Osteocyte (in vitro differentiated cells): ENCODE data around the gene POT1. TPM values are rescaled to one million over a fixed set of nuclear protein-coding genes. Genes with fewer than 3 reads are reported as not detected.

Experiments used
- DNase-seq: peaks from one replicate; pipeline ENCODE4 v3.0.0; 2021; ENCODE audit warnings: mixed read lengths; ENCODE audit not compliant: unreplicated experiment; ENCODE audit errors: extremely low spot score
- H3K27ac Mint-ChIP-seq: one replicate; pipeline ENCODE4 v1.8.0; 2021; ENCODE audit warnings: mild to moderate bottlenecking, mixed read lengths; ENCODE audit not compliant: unreplicated experiment
- H3K27me3 Mint-ChIP-seq: one replicate; pipeline ENCODE4 v1.8.0; 2021; ENCODE audit warnings: mixed read lengths; ENCODE audit not compliant: unreplicated experiment
- H3K36me3 Mint-ChIP-seq: one replicate; pipeline ENCODE4 v1.8.0; 2021; ENCODE audit warnings: mixed read lengths; ENCODE audit not compliant: unreplicated experiment
- H3K4me1 Mint-ChIP-seq: one replicate; pipeline ENCODE4 v1.8.0; 2021; ENCODE audit warnings: mixed read lengths; ENCODE audit not compliant: unreplicated experiment
- H3K4me3 Mint-ChIP-seq: one replicate; pipeline ENCODE4 v1.8.0; 2021; ENCODE audit warnings: mild to moderate bottlenecking, moderate library complexity, mixed read lengths; ENCODE audit not compliant: unreplicated experiment
- H3K9me3 Mint-ChIP-seq: one replicate; pipeline ENCODE4 v1.8.0; 2021; ENCODE audit warnings: mixed read lengths; ENCODE audit not compliant: unreplicated experiment
- CTCF ChIP-seq: fragments of 200-600 bp; sonication (generic); IDR thresholded peaks from 2 replicates; pipeline ENCODE4 v1.5.0; 2021; ENCODE audit warnings: antibody characterized with exemption, mild to moderate bottlenecking, moderate library complexity
- total RNA-seq: library from RNA; stranded (reverse); gene quantifications from 2 replicates; pipeline ENCODE4 v1.2.1, GENCODE V29; 2021

Gene POT1
- total RNA-seq, 1 donor from 2014 or later, result 19.7 TPM

GRCh38 chr7:124792696-124793095 is 136.9 kb downstream of the POT1 start:
- H3K9me3 Mint-ChIP-seq, result peaks cover 14% of the 10 kb centered on the region
- no peak overlapping the region for H3K27ac Mint-ChIP-seq
- TF ChIP-seq CTCF, result no peak
- H3K36me3 Mint-ChIP-seq, result peaks cover 3% of the 10 kb centered on the region
- H3K4me3 Mint-ChIP-seq, result no peak overlapping the region
- no peaks in the 10 kb centered on the region for H3K27me3 Mint-ChIP-seq
- DNase-seq, result no peak
- H3K4me1 Mint-ChIP-seq, result no peaks in the 10 kb centered on the region

GRCh38 chr7:124792002-124792401 is 137.6 kb downstream of the POT1 start:
- H3K27me3 Mint-ChIP-seq, result no peaks in the 10 kb centered on the region
- H3K27ac Mint-ChIP-seq, result no peak overlapping the region
- no peak for TF ChIP-seq CTCF
- H3K4me3 Mint-ChIP-seq, result no peak overlapping the region
- peaks cover 14% of the 10 kb centered on the region for H3K9me3 Mint-ChIP-seq
- no peak for DNase-seq
- no peaks in the 10 kb centered on the region for H3K4me1 Mint-ChIP-seq
- peaks cover 3% of the 10 kb centered on the region for H3K36me3 Mint-ChIP-seq

- Mint-ChIP-seq H3K9me3 (peaks cover 12% of the 10 kb centered on the region), H3K4me1 (no peaks in the 10 kb centered on the region), H3K4me3 (no peak overlapping the region), H3K27me3 (no peaks in the 10 kb centered on the region), H3K36me3 (peaks cover 3% of the 10 kb centered on the region), H3K27ac (no peak overlapping the region)
- no peak for TF ChIP-seq CTCF
- DNase-seq, result no peak
Measured at GRCh38 chr7:124791426-124791825, 138.2 kb downstream of the POT1 start.

- H3K36me3 Mint-ChIP-seq, result no peaks in the 10 kb centered on the region
- H3K27ac Mint-ChIP-seq, result no peak overlapping the region
- H3K27me3 Mint-ChIP-seq, result no peaks in the 10 kb centered on the region
- H3K4me3 Mint-ChIP-seq, result no peak overlapping the region
- no peak for DNase-seq
- no peak for TF ChIP-seq CTCF
- H3K9me3 Mint-ChIP-seq, result peaks cover 5% of the 10 kb centered on the region
- H3K4me1 Mint-ChIP-seq, result no peaks in the 10 kb centered on the region
Measured at GRCh38 chr7:124790645-124791044, 139.0 kb downstream of the POT1 start.

- Mint-ChIP-seq H3K27me3 (no peaks in the 10 kb centered on the region), H3K4me1 (peaks cover 8% of the 10 kb centered on the region), H3K36me3 (no peaks in the 10 kb centered on the region), H3K27ac (no peak overlapping the region), H3K4me3 (no peak overlapping the region), H3K9me3 (peaks cover 4% of the 10 kb centered on the region)
- TF ChIP-seq CTCF, result no peak
- DNase-seq, result no peak
Measured at GRCh38 chr7:124785994-124786393, 143.6 kb downstream of the POT1 start.
